ENCODE measurements around the gene BCAR3.
"Not testable (repeated sequence)": the region's sequence is repeated elsewhere in the genome, so short reads cannot be mapped to it uniquely, and the experiment has no call there.

DNA sequence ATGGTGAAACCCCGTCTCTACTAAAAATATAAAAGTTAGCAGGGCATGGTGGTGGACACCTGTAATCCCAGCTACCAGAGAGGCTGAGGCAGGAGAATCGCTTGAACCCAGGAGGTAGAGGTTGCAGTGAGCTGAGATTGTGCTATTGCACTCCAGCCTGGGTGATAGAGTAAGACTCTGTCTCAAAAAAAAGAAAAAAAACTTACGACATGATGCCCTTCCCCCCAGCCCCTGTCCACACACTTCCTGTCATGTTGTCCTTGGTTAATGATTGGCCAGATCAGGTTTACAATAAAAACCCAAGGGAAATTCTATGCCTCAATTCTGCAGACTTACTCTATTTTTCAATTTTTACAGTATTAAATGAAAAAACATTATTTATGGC, 90.4 kb downstream of the BCAR3 start:
- TF ChIP-seq, protein P1, sequence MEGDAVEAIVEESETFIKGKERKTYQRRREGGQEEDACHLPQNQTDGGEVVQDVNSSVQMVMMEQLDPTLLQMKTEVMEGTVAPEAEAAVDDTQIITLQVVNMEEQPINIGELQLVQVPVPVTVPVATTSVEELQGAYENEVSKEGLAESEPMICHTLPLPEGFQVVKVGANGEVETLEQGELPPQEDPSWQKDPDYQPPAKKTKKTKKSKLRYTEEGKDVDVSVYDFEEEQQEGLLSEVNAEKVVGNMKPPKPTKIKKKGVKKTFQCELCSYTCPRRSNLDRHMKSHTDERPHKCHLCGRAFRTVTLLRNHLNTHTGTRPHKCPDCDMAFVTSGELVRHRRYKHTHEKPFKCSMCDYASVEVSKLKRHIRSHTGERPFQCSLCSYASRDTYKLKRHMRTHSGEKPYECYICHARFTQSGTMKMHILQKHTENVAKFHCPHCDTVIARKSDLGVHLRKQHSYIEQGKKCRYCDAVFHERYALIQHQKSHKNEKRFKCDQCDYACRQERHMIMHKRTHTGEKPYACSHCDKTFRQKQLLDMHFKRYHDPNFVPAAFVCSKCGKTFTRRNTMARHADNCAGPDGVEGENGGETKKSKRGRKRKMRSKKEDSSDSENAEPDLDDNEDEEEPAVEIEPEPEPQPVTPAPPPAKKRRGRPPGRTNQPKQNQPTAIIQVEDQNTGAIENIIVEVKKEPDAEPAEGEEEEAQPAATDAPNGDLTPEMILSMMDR (IDR thresholded peaks at IDR 0.05): not testable (repeated sequence)
- not testable (repeated sequence) for TF ChIP-seq POLR2A (IDR thresholded peaks at IDR 0.05)
